HG02938 (cell line): Measurements from ENCODE around the gene SHANK3.
"Not testable (repeated sequence)": the region's sequence is repeated elsewhere in the genome, so short reads cannot be mapped to it uniquely, and the experiment has no call there.

Source experiments
- ATAC-seq: cut with Tn5 transposase; IDR thresholded peaks from one replicate; pipeline ENCODE4 v1.9.1; 2021; ENCODE audit warnings: mild to moderate bottlenecking, moderate library complexity; ENCODE audit not compliant: unreplicated experiment

SHANK3 gene

GRCh38 chr22:50672471-50673230, at the start of gene SHANK3:
TSS of gene SHANK3 (plus strand) at chr22:50672823.
- no peak for ATAC-seq

GRCh38 chr22:50624347-50625130, 48.1 kb upstream of the SHANK3 start:
- ATAC-seq: no peak

GRCh38 chr22:50625131-50625567, 47.5 kb upstream of the SHANK3 start:
- ATAC-seq: no peak

- ATAC-seq: no peak
Observed at GRCh38 chr22:50625568-50626313, 46.9 kb upstream of the SHANK3 start.

- ATAC-seq: no peak
Observed at GRCh38 chr22:50626314-50626849, 46.2 kb upstream of the SHANK3 start.

GRCh38 chr22:50626850-50627641, 45.6 kb upstream of the SHANK3 start:
- no peak for ATAC-seq

GRCh38 chr22:50627642-50628542, 44.7 kb upstream of the SHANK3 start, which contains the start of gene ARSA:
TSS of gene ARSA (minus strand) at chr22:50628152. CDS start at chr22:50627779, 373 bp downstream.
- ATAC-seq: peak; percentile 58

GRCh38 chr22:50628543-50629134, 44.0 kb upstream of the SHANK3 start:
- no peak for ATAC-seq

GRCh38 chr22:50630376-50630775, 42.2 kb upstream of the SHANK3 start:
- no peak for ATAC-seq

GRCh38 chr22:50633086-50633485, 39.5 kb upstream of the SHANK3 start:
- no peak for ATAC-seq

- ATAC-seq: no peak
Observed at GRCh38 chr22:50633771-50634170, 38.9 kb upstream of the SHANK3 start.

GRCh38 chr22:50635591-50635990, 37.0 kb upstream of the SHANK3 start:
- ATAC-seq: no peak

- ATAC-seq: not testable (repeated sequence)
Observed at GRCh38 chr22:50640296-50640695, 32.3 kb upstream of the SHANK3 start.

GRCh38 chr22:50640857-50641647, 31.6 kb upstream of the SHANK3 start:
- no peak for ATAC-seq

GRCh38 chr22:50641696-50642607, 30.7 kb upstream of the SHANK3 start:
- ATAC-seq: no peak

GRCh38 chr22:50643021-50643820, 29.4 kb upstream of the SHANK3 start:
- ATAC-seq: not testable (repeated sequence)
